Esophagus squamous epithelium (tissue), 5 donors: Measurements from ENCODE around the gene PRSS50. TPM values are rescaled to one million over a fixed set of nuclear protein-coding genes. Genes with fewer than 3 reads are reported as not detected.

Source experiments
- DNase-seq: peaks from one replicate; lab custom pipeline; 2025; lab: John Stamatoyannopoulos, UW
- H3K27ac ChIP-seq, 4 donors: fragments of 200-600 bp; sonication (generic); one replicate each; pipeline ENCODE4 v1.5.1; 2016 to 2019; ENCODE audit warnings: mild to moderate bottlenecking in 1 of 4
- H3K27me3 ChIP-seq, 4 donors: fragments of 200-600 bp; sonication (generic); 1 replicate in 3 of 4; 2 replicates in 1 of 4; pipeline versions ENCODE4 v1.5.1 to v1.6.0; 2017 to 2021; ENCODE audit warnings: antibody characterized with exemption in 1 of 4
- H3K36me3 ChIP-seq, 3 donors: fragments of 200-600 bp; sonication (generic); one replicate each; pipeline ENCODE4 v1.5.1; 2016 to 2019
- H3K4me1 ChIP-seq, 3 donors: fragments of 200-600 bp; sonication (generic); one replicate each; pipeline ENCODE4 v1.5.1; 2017 to 2019
- H3K4me3 ChIP-seq, 4 donors: fragments of 200-600 bp; sonication (generic); 1 replicate in 3 of 4; 2 replicates in 1 of 4; pipeline ENCODE4 v1.5.1; 2016 to 2019; ENCODE audit warnings: mild to moderate bottlenecking in 2 of 4, moderate library complexity in 1 of 4
- H3K9me3 ChIP-seq, 3 donors: fragments of 200-600 bp; sonication (generic); one replicate each; pipeline ENCODE4 v1.5.1; 2016 to 2019
- POLR2A ChIP-seq, 4 donors: fragments of 450-650 bp; IDR thresholded peaks; one replicate each; pipeline ENCODE4 v1.6.1; 2017; ENCODE audit warnings: antibody characterized with exemption in 4 of 4, mild to moderate bottlenecking in 4 of 4, moderate library complexity in 3 of 4
- WGBS, 2 donors: methylation state at CpG; one replicate each; pipeline ENCODE4 v1.1.5; 2018; 5-methylcytosine and 5-hydroxymethylcytosine counted together
- intact Hi-C: fragments of 100-400 bp; cut with DNase I; formaldehyde crosslinking; loops from one replicate; pipeline ENCODE4 v1.15.0; 2022
- small RNA-seq, 4 donors: library from RNA; depleted of rRNA; stranded (forward); fragments of <200 nt; gene quantifications; one replicate each; pipeline ENCODE3, GENCODE V24; 2016
- total RNA-seq, 4 donors: library from RNA; depleted of rRNA; stranded (reverse); fragments of >200 nt; gene quantifications; one replicate each; pipeline ENCODE4 v1.1.0, GENCODE V29; 2016
- TF ChIP-seq, protein P1 (sequence below), 6 experiments: fragments of 450-650 bp in 4 of 6; fragments of 200-600 bp in 2 of 6; sonication (generic) in 2 of 6; IDR thresholded peaks; one replicate each; pipeline ENCODE4 v1.5.1; 2016 to 2019; ENCODE audit warnings: antibody characterized with exemption in 6 of 6, mild to moderate bottlenecking in 4 of 6, moderate library complexity in 4 of 6
- donor health status: DM: yes; HTN: yes; CAD: no.

Gene PRSS50
- total RNA-seq, 4 donors from 2014 or later, result 0.19 TPM; not detected in 3

DNA sequence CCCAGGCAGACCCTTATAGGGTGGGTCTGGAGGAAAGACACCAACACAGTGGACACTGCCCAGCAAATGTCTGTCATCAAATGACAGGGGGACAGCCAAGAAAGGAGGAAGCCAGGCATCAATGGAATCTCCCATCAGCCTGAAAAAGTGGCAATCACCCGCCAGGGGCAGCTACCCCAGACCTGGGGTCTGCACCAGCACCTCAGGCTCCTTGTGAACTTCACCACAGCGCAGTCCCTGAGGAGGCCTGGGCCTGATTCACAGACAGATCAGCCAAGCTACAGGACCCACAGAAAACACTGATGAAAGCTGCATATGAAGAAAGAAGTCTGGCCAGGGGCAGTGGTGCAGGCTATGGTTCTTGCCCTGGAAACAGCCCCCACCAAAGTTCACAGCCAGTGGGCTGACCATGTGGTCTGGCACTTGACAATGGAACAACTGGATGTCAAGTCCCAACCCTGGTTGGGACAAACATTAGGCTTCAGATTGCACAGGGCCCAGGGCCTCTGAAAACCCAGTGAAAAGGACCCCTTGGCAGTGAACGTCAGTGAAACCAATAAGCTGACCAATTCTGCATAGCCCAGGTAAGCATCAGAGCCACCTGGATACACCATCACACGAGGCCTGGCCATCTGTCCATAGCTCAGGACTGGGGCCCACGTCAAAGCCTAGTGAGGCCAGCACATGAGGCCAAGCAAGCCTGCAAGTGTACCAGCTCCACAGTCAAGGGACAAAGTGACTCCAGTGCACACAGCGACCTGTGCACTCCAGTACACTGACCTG, 53.3 kb downstream of the PRSS50 start:
- H3K27ac ChIP-seq, result no peak overlapping the region
- H3K27me3 ChIP-seq, result no peaks in the 10 kb centered on the region
- H3K36me3 ChIP-seq, result no peaks in the 10 kb centered on the region
- DNase-seq, result no peak
- TF ChIP-seq, protein P1, sequence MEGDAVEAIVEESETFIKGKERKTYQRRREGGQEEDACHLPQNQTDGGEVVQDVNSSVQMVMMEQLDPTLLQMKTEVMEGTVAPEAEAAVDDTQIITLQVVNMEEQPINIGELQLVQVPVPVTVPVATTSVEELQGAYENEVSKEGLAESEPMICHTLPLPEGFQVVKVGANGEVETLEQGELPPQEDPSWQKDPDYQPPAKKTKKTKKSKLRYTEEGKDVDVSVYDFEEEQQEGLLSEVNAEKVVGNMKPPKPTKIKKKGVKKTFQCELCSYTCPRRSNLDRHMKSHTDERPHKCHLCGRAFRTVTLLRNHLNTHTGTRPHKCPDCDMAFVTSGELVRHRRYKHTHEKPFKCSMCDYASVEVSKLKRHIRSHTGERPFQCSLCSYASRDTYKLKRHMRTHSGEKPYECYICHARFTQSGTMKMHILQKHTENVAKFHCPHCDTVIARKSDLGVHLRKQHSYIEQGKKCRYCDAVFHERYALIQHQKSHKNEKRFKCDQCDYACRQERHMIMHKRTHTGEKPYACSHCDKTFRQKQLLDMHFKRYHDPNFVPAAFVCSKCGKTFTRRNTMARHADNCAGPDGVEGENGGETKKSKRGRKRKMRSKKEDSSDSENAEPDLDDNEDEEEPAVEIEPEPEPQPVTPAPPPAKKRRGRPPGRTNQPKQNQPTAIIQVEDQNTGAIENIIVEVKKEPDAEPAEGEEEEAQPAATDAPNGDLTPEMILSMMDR (IDR thresholded peaks at IDR 0.05), result no peak
- no peak for TF ChIP-seq POLR2A (IDR thresholded peaks at IDR 0.05)
- H3K4me3 ChIP-seq, result no peak overlapping the region
- no peaks in the 10 kb centered on the region for H3K9me3 ChIP-seq
- intact Hi-C loops, result no loop called here
- 87 to 92% methylated on average over 4 to 5 of the region's 6 CpGs for WGBS, 2 donors
- peaks cover 16 to 54% (median 21%) of the 10 kb centered on the region in 3 donors for H3K4me1 ChIP-seq

DNA sequence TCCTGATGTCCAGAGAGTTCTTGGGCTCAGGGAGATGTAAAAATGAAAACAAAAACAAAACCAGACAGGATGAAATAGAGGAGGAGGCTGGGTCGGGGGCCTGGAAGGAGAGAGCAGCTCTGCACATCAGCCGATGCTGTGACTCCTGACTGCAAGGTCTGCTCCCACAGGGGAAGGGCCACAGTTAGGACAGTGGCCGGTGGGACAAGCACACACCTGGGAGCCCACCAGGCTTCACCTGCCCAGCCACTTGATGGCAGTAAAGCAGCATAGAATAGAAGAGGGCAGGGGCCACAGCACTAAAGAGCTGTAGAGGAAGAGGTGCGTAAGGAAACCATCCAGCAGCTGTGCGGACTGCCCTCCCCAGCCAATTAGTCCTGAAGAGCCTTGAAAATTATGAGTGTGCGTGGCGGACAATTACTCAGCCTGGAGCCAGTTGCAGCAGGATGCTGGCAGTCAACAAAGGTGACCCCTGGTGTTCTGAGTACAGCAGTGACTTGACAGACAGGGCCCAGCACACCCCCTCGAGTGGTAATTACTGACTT, 54.0 kb downstream of the PRSS50 start:
- 67 to 73% methylated on average over 6 to 8 of the region's 8 CpGs for WGBS, 2 donors
- intact Hi-C loops, result no loop called here
- H3K27ac ChIP-seq, result no peak overlapping the region

DNA sequence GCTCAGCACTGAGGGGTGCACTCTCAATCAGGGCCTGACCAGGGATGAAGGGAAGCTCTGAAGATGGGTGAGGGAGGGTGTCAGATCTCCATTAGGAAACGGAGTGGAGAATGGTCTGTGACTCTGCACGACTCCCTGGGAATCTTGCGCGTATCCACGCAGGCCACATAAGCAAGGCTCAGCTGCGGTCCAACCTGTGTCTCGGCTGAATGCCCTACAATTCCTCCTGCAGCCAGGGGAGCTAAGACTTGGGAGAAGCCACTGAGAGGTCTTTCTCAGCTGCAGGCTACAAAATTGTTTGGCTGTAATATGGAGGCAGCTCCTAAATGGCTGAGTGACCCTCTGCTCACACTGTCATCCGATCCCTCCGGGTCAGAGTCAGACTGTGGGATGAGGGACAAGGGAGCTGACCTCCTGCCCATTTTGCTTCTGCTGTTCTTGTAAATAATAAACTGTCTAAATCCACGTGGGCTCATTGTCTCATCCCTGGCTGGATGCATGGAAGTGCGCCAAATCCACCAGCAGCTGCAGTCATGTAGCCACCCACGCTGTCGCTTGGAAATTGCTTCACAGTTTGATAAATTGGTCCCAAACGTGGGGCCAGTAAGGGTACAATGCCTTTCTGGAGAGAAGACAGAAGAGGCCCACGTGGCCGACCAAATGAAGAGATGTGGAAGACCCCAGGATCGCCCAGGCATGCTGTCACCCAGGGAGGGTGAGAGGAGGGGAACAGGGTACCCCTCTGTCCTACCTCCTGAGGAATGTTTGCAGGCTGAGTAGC, 54.7 kb downstream of the PRSS50 start:
- H3K36me3 ChIP-seq, result no peaks in the 10 kb centered on the region
- no peak for TF ChIP-seq POLR2A (IDR thresholded peaks at IDR 0.05)
- TF ChIP-seq, protein P1 (IDR thresholded peaks at IDR 0.05), result no peak
- H3K27me3 ChIP-seq, result no peaks in the 10 kb centered on the region
- no peaks in the 10 kb centered on the region for H3K9me3 ChIP-seq
- peaks cover 16 to 58% (median 21%) of the 10 kb centered on the region in 3 donors for H3K4me1 ChIP-seq
- 45 to 74% methylated on average over 14 to 17 of the region's 17 CpGs for WGBS, 2 donors
- no peak overlapping the region for H3K27ac ChIP-seq
- intact Hi-C loops, result no loop called here
- H3K4me3 ChIP-seq, result no peak overlapping the region
- DNase-seq, result no peak

More for the DNA sequence above, 54.0 kb downstream of the PRSS50 start:
- no peak for DNase-seq
- peaks cover 16 to 58% (median 21%) of the 10 kb centered on the region in 3 donors for H3K4me1 ChIP-seq
- no peak overlapping the region for H3K4me3 ChIP-seq
- H3K27me3 ChIP-seq, result no peaks in the 10 kb centered on the region
- no peak for TF ChIP-seq POLR2A (IDR thresholded peaks at IDR 0.05)
- TF ChIP-seq, protein P1 (IDR thresholded peaks at IDR 0.05), result peak in 1 of 6 experiments; percentile 9
- no peaks in the 10 kb centered on the region for H3K36me3 ChIP-seq
- H3K9me3 ChIP-seq, result no peaks in the 10 kb centered on the region

Small RNAs within 50 kb of the gene (small RNA-seq; reads per million reads assigned to genes)
- 0 reads per million in 4 donors for gene PRSS45

Other genes with a start within 250 kb of the PRSS50 start
- not detected for gene RTP3, start 219.9 kb downstream of the PRSS50 start, total RNA-seq
- 1 to 10 TPM in 2 of 4 donors, under 1 TPM in 1, not detected in 1; 0.26 to 2.7 (median 1.1) TPM for gene LRRC2, start 151.6 kb downstream of the PRSS50 start, total RNA-seq
- gene FAM240A, start 105.3 kb downstream of the PRSS50 start, total RNA-seq, result under 1 TPM in 1 of 4 donors, not detected in 3; 0.50 TPM
- gene ALS2CL, start 24.2 kb downstream of the PRSS50 start, total RNA-seq, result 100 to 1,000 TPM in 3 of 4 donors, 10 to 100 TPM in 1; 42.4 to 121 (median 114) TPM
- gene TMIE, start 16.5 kb downstream of the PRSS50 start, total RNA-seq, result 1 to 10 TPM in 1 of 4 donors, under 1 TPM in 3; 0.18 to 1.1 (median 0.61) TPM
- 1 to 10 TPM in 1 of 4 donors, under 1 TPM in 1, not detected in 2; 0.38 to 1.1 TPM for gene MYL3, start 145.6 kb upstream of the PRSS50 start, total RNA-seq
- 1 to 10 TPM in 3 of 4 donors, under 1 TPM in 1; 0.40 to 1.9 (median 1.5) TPM for gene PTH1R, start 159.9 kb upstream of the PRSS50 start, total RNA-seq